Left hindlimb (tissue), 1 donor: Measurements from ENCODE around the gene BCL7B.
"Not testable (repeated sequence)": the region's sequence is repeated elsewhere in the genome, so short reads cannot be mapped to it uniquely, and the experiment has no call there.

Experiments used
- DNase-seq: peaks from one replicate; pipeline ENCODE4 v3.0.0-alpha.2; 2018

The BCL7B gene

GRCh38 chr7:73532224-73532623 lies 25.3 kb downstream of the BCL7B start:
- DNase-seq = no peak

GRCh38 chr7:73530800-73531199 lies 26.7 kb downstream of the BCL7B start:
- DNase-seq = no peak

GRCh38 chr7:73526896-73527821 lies 30.3 kb downstream of the BCL7B start:
- DNase-seq = no peak

GRCh38 chr7:73526158-73526494 lies 31.4 kb downstream of the BCL7B start:
- not testable (repeated sequence) for DNase-seq

- peak; percentile 99 for DNase-seq
Measured at GRCh38 chr7:73522105-73522872, 35.2 kb downstream of the BCL7B start, which contains the start of gene BAZ1B. TSS of gene BAZ1B (minus strand) at chr7:73522293. CDS start at chr7:73521933, 360 bp downstream.

GRCh38 chr7:73521636-73522104 lies 35.8 kb downstream of the BCL7B start:
- DNase-seq = no peak

GRCh38 chr7:73520673-73521635 lies 36.5 kb downstream of the BCL7B start:
- no peak for DNase-seq

GRCh38 chr7:73519867-73520672 lies 37.4 kb downstream of the BCL7B start:
- DNase-seq = no peak

- DNase-seq = no peak
Measured at GRCh38 chr7:73518470-73518869, 39.0 kb downstream of the BCL7B start.

GRCh38 chr7:73517241-73517995 lies 40.1 kb downstream of the BCL7B start:
- no peak for DNase-seq

GRCh38 chr7:73515178-73515577 lies 42.3 kb downstream of the BCL7B start:
- DNase-seq = no peak

GRCh38 chr7:73512018-73512780 lies 45.3 kb downstream of the BCL7B start:
- no peak for DNase-seq

GRCh38 chr7:73509463-73509862 lies 48.0 kb downstream of the BCL7B start:
- no peak for DNase-seq

GRCh38 chr7:73507556-73507955 lies 49.9 kb downstream of the BCL7B start:
- DNase-seq = no peak

GRCh38 chr7:73504920-73505319 lies 52.6 kb downstream of the BCL7B start:
- DNase-seq = no peak

GRCh38 chr7:73504017-73504416 lies 53.5 kb downstream of the BCL7B start:
- no peak for DNase-seq

GRCh38 chr7:73503229-73503628 lies 54.3 kb downstream of the BCL7B start:
- DNase-seq = no peak

GRCh38 chr7:73496626-73497025 lies 60.9 kb downstream of the BCL7B start:
- no peak for DNase-seq

GRCh38 chr7:73495507-73495906 lies 62.0 kb downstream of the BCL7B start:
- DNase-seq = not testable (repeated sequence)

- no peak for DNase-seq
Measured at GRCh38 chr7:73489976-73490375, 67.5 kb downstream of the BCL7B start.
